GM23248 (cell line): ENCODE measurements around the gene MYMX.

Source experiments
- EZH2 ChIP-seq: fragments of 200-600 bp; sonication (generic); IDR thresholded peaks from 2 replicates; pipeline ENCODE4 v1.6.1; 2018; ENCODE audit warnings: antibody characterized with exemption, mild to moderate bottlenecking; ENCODE audit not compliant: insufficient read depth, poor library complexity, severe bottlenecking
- EZH2phosphoT487 ChIP-seq: fragments of 200-600 bp; sonication (generic); IDR thresholded peaks from 2 replicates; pipeline ENCODE4 v1.6.1; 2018; ENCODE audit warnings: antibody characterized with exemption, moderate library complexity, mild to moderate bottlenecking, low read depth; ENCODE audit not compliant: insufficient read depth

- TF ChIP-seq EZH2: no peak
- TF ChIP-seq EZH2phosphoT487: no peak
Measured at GRCh38 chr6:44230034-44230675, 13.4 kb downstream of the MYMX start.
